Neural crest cell (in vitro differentiated cells): ENCODE data around the gene BMP15. TPM values are rescaled to one million over a fixed set of nuclear protein-coding genes. Genes with fewer than 3 reads are reported as not detected.

Experiments used
- DNase-seq: peaks from one replicate; pipeline ENCODE4 v3.0.0; 2021; ENCODE audit warnings: low read depth, mixed read lengths, low spot score
- H3K27ac Mint-ChIP-seq: one replicate; pipeline ENCODE4 v1.8.0; 2021; ENCODE audit warnings: mild to moderate bottlenecking, mixed read lengths; ENCODE audit not compliant: unreplicated experiment
- H3K27me3 Mint-ChIP-seq: 2 replicates; pipeline ENCODE4 v1.8.0; 2021; ENCODE audit warnings: low read depth, mild to moderate bottlenecking, mixed read lengths
- H3K36me3 Mint-ChIP-seq: 2 replicates; pipeline ENCODE4 v1.8.0; 2021; ENCODE audit warnings: low read depth, mild to moderate bottlenecking, mixed read lengths
- H3K4me1 Mint-ChIP-seq: 2 replicates; pipeline ENCODE4 v1.8.0; 2021; ENCODE audit warnings: mixed read lengths
- H3K4me3 Mint-ChIP-seq: one replicate; pipeline ENCODE4 v1.8.0; 2021; ENCODE audit warnings: mild to moderate bottlenecking, mixed read lengths
- H3K9me3 Mint-ChIP-seq: 2 replicates; pipeline ENCODE4 v1.8.0; 2021; ENCODE audit warnings: mixed read lengths
- CTCF ChIP-seq: fragments of 200-600 bp; sonication (generic); conservative IDR thresholded peaks from 2 replicates; pipeline ENCODE4 v1.5.0; 2021; ENCODE audit warnings: antibody characterized with exemption, mild to moderate bottlenecking
- total RNA-seq: library from RNA; stranded (reverse); gene quantifications from 2 replicates; pipeline ENCODE4 v1.2.1, GENCODE V29; 2021

Gene BMP15
- total RNA-seq, 1 donor from 2014 or later: not detected

DNA sequence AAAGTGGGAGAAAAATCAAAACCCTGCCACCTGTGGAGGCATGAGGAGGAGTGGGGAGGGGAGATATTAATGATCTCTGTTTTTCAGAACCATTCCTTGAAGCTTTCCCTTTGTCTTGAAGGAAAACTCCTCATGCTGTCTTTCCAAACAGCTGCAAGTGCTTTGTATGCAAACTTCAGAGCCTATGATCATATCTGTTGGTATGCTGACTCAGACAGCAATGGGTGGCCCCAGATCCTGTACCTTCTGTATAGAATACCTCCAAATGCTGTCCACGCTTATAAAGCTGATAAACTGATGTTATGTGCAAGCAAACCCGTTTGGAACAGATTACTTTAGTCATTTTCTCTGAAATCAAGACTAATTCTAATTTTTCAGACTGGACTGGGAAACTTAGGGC lies 31.9 kb downstream of the BMP15 start:
- TF ChIP-seq CTCF: no peak
- no peaks in the 10 kb centered on the region for H3K9me3 Mint-ChIP-seq
- H3K36me3 Mint-ChIP-seq: no peaks in the 10 kb centered on the region
- no peak overlapping the region for H3K27ac Mint-ChIP-seq
- no peak for DNase-seq
- H3K4me1 Mint-ChIP-seq: no peaks in the 10 kb centered on the region
- no peak overlapping the region for H3K4me3 Mint-ChIP-seq
- no peaks in the 10 kb centered on the region for H3K27me3 Mint-ChIP-seq

DNA sequence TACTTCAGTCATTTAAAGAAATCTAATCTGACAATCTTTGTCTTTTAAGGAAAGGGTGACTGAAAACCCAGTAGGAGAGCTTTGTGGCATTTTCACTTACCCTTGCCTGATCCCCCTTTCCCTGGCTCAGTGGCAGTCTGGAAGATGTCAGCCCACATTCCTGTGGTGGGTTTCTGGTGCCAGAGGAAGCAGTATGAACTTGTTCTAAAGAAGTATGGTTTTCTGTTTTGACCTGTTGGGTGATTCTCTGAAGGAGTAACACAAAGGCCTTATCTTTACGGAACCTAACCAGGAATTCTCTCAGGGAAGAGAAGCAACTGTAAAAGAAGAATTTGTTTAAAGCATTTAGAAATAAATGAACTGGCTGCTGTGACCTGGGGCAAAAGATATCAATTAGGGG lies 41.9 kb downstream of the BMP15 start:
- Mint-ChIP-seq H3K27me3 (no peaks in the 10 kb centered on the region), H3K9me3 (peaks cover 13% of the 10 kb centered on the region), H3K4me3 (no peak overlapping the region), H3K27ac (no peak overlapping the region), H3K36me3 (peaks cover 3% of the 10 kb centered on the region), H3K4me1 (no peaks in the 10 kb centered on the region)
- no peak for TF ChIP-seq CTCF
- DNase-seq: no peak

DNA sequence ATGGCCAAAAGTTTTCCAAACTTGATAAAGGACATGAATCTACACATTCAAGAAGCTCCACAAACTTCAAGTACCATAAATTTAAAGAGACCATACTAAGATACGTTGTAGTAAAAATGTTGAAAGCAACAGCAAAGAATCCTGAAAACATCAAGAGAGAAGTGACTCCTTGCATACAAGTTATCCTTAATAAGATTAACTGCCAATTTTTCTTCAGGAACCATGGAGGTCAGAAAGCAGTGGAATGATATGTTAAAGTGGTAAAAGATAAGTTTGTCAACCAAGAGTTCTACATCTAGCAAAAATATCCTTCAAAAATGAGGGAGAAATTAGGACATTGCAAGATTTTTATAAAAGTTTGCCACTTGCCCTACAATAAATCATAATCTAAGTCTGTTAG lies 43.3 kb downstream of the BMP15 start:
- Mint-ChIP-seq H3K9me3 (peaks cover 13% of the 10 kb centered on the region), H3K4me3 (no peak overlapping the region), H3K27me3 (no peaks in the 10 kb centered on the region), H3K4me1 (no peaks in the 10 kb centered on the region), H3K27ac (no peak overlapping the region), H3K36me3 (peaks cover 3% of the 10 kb centered on the region)
- no peak for TF ChIP-seq CTCF
- DNase-seq: no peak

DNA sequence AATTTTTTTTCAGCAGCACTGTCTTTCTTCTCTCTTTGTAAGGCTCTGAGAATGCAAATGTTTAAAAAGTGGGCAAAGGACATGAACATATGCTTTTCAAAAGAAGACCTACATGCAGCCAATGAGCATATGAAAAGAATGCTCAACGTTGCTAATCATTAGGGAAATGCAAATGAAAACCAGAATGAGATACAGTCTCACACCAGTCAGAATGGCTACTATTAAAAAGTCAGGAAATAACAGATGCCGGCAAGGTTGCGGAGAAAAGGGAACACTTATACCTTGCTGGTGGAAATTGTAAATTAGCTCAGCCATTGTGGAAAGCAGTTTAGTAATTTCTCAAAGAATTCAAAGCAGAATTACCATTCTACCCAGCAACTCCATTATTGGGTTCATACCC lies 51.6 kb downstream of the BMP15 start:
- Mint-ChIP-seq H3K36me3 (no peaks in the 10 kb centered on the region), H3K27me3 (no peaks in the 10 kb centered on the region), H3K9me3 (peaks cover 3% of the 10 kb centered on the region), H3K4me3 (no peak overlapping the region), H3K27ac (no peak overlapping the region), H3K4me1 (no peaks in the 10 kb centered on the region)
- no peak for DNase-seq
- TF ChIP-seq CTCF: no peak

- Mint-ChIP-seq H3K4me3 (no peak overlapping the region), H3K27me3 (no peaks in the 10 kb centered on the region), H3K27ac (no peak overlapping the region), H3K4me1 (no peaks in the 10 kb centered on the region), H3K36me3 (no peaks in the 10 kb centered on the region), H3K9me3 (peaks cover 6% of the 10 kb centered on the region)
- DNase-seq: no peak
- TF ChIP-seq CTCF: no peak
Measured at GRCh38 chrX:50963842-50964241, 53.3 kb downstream of the BMP15 start.

Other genes with a start within 250 kb of the BMP15 start
- gene SHROOM4, start 96.5 kb upstream of the BMP15 start, total RNA-seq: 6.2 and 7.2 TPM in 2 replicates